ENCODE data around the gene ARPP19.

GRCh38 chr15:52559575-52559974, 9.3 kb downstream of the ARPP19 start:
- TF ChIP-seq EZH2 (IDR thresholded peaks at IDR 0.05; ENCODE audit: insufficient read depth, poor library complexity, severe bottlenecking) (no peak), EZH2phosphoT487 (IDR thresholded peaks at IDR 0.05; ENCODE audit: insufficient read depth, low read depth) (no peak)

Measured in GM23248 (cell line).